GM18858 (cell line): ENCODE results near the gene SERPINB10.
"Not testable (repeated sequence)": the region's sequence is repeated elsewhere in the genome, so short reads cannot be mapped to it uniquely, and the experiment has no call there.

Experiments
- ATAC-seq: cut with Tn5 transposase; IDR thresholded peaks from one replicate; pipeline ENCODE4 v1.9.1; 2021; ENCODE audit not compliant: unreplicated experiment

SERPINB10 gene

GRCh38 chr18:63940008-63940407 lies 32.2 kb downstream of the SERPINB10 start:
- no peak for ATAC-seq

GRCh38 chr18:63940543-63941050 lies 32.8 kb downstream of the SERPINB10 start:
- not testable (repeated sequence) for ATAC-seq

- ATAC-seq = no peak
Observed at GRCh38 chr18:63947051-63947790, 39.5 kb downstream of the SERPINB10 start.

- peak; percentile 78 for ATAC-seq
Observed at GRCh38 chr18:63949068-63949737, 41.4 kb downstream of the SERPINB10 start, which contains the start of gene HMSD. TSS of gene HMSD (plus strand) at chr18:63949301. CDS start at chr18:63953456, 4,155 bp downstream.

GRCh38 chr18:63951302-63951705 lies 43.5 kb downstream of the SERPINB10 start:
- ATAC-seq = peak; percentile 60

GRCh38 chr18:63953811-63954210 lies 46.1 kb downstream of the SERPINB10 start:
- no peak for ATAC-seq

GRCh38 chr18:63956755-63957154 lies 49.0 kb downstream of the SERPINB10 start:
- no peak for ATAC-seq

- ATAC-seq = no peak
Observed at GRCh38 chr18:63960891-63961290, 53.1 kb downstream of the SERPINB10 start.

- no peak for ATAC-seq
Observed at GRCh38 chr18:63961435-63961980, 53.8 kb downstream of the SERPINB10 start.

GRCh38 chr18:63962137-63962536 lies 54.4 kb downstream of the SERPINB10 start:
- no peak for ATAC-seq

- ATAC-seq = peak; percentile 78
Observed at GRCh38 chr18:63963615-63964256, 56.0 kb downstream of the SERPINB10 start.

- no peak for ATAC-seq
Observed at GRCh38 chr18:63964908-63965307, 57.1 kb downstream of the SERPINB10 start.

GRCh38 chr18:63965716-63966330 lies 58.1 kb downstream of the SERPINB10 start:
- ATAC-seq = no peak

GRCh38 chr18:63969942-63970808 lies 62.4 kb downstream of the SERPINB10 start, which contains the start of gene SERPINB8:
TSS of gene SERPINB8 (plus strand) at chr18:63970081. CDS start at chr18:63978309, 8,228 bp downstream.
- peak; percentile 88 for ATAC-seq

GRCh38 chr18:63970809-63971205 lies 63.0 kb downstream of the SERPINB10 start:
- ATAC-seq = no peak

- ATAC-seq = no peak
Observed at GRCh38 chr18:63971320-63972001, 63.7 kb downstream of the SERPINB10 start.

- no peak for ATAC-seq
Observed at GRCh38 chr18:63972002-63972376, 64.2 kb downstream of the SERPINB10 start.

GRCh38 chr18:63974991-63975390 lies 67.2 kb downstream of the SERPINB10 start:
- no peak for ATAC-seq

- ATAC-seq = peak; percentile 37
Observed at GRCh38 chr18:63975628-63976027, 67.9 kb downstream of the SERPINB10 start.
